Neural cell (in vitro differentiated cells): ENCODE data around the gene NIPA2.

Experiments
- EP300 ChIP-seq: fragments of 450-650 bp; conservative IDR thresholded peaks from 2 replicates; pipeline ENCODE4 v1.6.1; 2014; ENCODE audit warnings: antibody characterized with exemption, mild to moderate bottlenecking, moderate library complexity; ENCODE audit not compliant: poor library complexity, severe bottlenecking
- EZH2 ChIP-seq: fragments of 200-600, 300-800 bp; shearing (Covaris generic), sonication (generic); IDR thresholded peaks from 2 replicates; pipeline ENCODE4 v1.6.1; 2014; ENCODE audit warnings: antibody characterized with exemption, low read length, borderline replicate concordance, mild to moderate bottlenecking; ENCODE audit not compliant: insufficient read depth, poor library complexity, severe bottlenecking
- MXI1 ChIP-seq: fragments of 450-650 bp; conservative IDR thresholded peaks from 2 replicates; pipeline ENCODE4 v1.6.1; 2014; ENCODE audit warnings: antibody characterized with exemption, mild to moderate bottlenecking; ENCODE audit not compliant: poor library complexity, severe bottlenecking
- POLR2AphosphoS5 ChIP-seq: IDR thresholded peaks from 2 replicates; pipeline ENCODE4 v1.6.1; 2012
- RAD21 ChIP-seq: fragments of 450-650 bp; conservative IDR thresholded peaks from 2 replicates; pipeline ENCODE4 v1.6.1; 2014; ENCODE audit warnings: antibody characterized with exemption, mild to moderate bottlenecking, moderate library complexity
- SMC3 ChIP-seq: fragments of 450-650 bp; conservative IDR thresholded peaks from 2 replicates; pipeline ENCODE4 v1.6.1; 2014; ENCODE audit warnings: antibody characterized with exemption, mild to moderate bottlenecking, moderate library complexity; ENCODE audit not compliant: poor library complexity
- TF ChIP-seq, protein P1 (sequence below): fragments of 450-650 bp; IDR thresholded peaks from 2 replicates; pipeline ENCODE4 v1.5.1; 2014; ENCODE audit warnings: antibody characterized with exemption, mild to moderate bottlenecking, moderate library complexity; ENCODE audit not compliant: poor library complexity, severe bottlenecking

DNA sequence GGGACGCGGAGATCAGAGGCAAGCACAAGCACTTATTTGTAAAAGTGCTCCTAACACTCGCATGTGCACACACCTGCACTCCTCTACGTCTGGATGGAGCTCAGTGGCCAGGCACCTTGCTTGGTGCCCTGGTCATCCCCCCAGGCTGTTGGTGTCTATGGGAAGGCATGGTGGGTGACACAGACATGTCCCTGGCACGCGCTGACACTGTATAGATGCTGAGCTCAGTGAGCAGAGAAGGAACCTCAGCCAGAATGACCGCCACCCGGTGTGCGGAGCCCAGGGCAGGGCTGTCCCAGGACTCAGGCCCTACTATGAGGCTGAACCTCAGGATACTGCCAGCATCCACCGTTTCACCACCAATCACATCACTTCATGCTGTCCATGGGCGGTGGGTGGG lies 64.5 kb downstream of the NIPA2 start:
- TF ChIP-seq, protein P1, sequence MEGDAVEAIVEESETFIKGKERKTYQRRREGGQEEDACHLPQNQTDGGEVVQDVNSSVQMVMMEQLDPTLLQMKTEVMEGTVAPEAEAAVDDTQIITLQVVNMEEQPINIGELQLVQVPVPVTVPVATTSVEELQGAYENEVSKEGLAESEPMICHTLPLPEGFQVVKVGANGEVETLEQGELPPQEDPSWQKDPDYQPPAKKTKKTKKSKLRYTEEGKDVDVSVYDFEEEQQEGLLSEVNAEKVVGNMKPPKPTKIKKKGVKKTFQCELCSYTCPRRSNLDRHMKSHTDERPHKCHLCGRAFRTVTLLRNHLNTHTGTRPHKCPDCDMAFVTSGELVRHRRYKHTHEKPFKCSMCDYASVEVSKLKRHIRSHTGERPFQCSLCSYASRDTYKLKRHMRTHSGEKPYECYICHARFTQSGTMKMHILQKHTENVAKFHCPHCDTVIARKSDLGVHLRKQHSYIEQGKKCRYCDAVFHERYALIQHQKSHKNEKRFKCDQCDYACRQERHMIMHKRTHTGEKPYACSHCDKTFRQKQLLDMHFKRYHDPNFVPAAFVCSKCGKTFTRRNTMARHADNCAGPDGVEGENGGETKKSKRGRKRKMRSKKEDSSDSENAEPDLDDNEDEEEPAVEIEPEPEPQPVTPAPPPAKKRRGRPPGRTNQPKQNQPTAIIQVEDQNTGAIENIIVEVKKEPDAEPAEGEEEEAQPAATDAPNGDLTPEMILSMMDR, result no peak
- TF ChIP-seq SMC3 (no peak), EZH2 (no peak), POLR2AphosphoS5 (no peak), EP300 (no peak), MXI1 (no peak), RAD21 (no peak)
